ENCODE results near the gene KANTR. TPM values are rescaled to one million over a fixed set of nuclear protein-coding genes. Genes with fewer than 3 reads are reported as not detected.
A peak's percentile ranks its signal among the peaks of the same experiment; 100 is the strongest.

KANTR gene
- total RNA-seq, 1 experiment from 2014 or later, result 3.4 TPM

GRCh38 chrX:53081925-53082772 lies 11.8 kb upstream of the KANTR start, which contains the start of gene TSPYL2:
TSPYL2 (plus strand) TSS chrX:53082367; CDS start chrX:53082499, 132 bp downstream.
- POLR2A ChIA-PET, result interaction anchor here (0.6 to 3.0 kb wide), 9 partner anchors 10 to 108 kb away, joined by 3 to 40 read pairs (median 4); partner anchors contain the start of gene KANTR
- peaks cover 25% of the 10 kb centered on the region for H3K4me1 Mint-ChIP-seq (ENCODE audit: insufficient read depth, unreplicated experiment)
- TSS peak; percentile 74 for BruUV-seq (replicated peaks)
- TF ChIP-seq CTCF (IDR thresholded peaks at IDR 0.05; ENCODE audit: unreplicated experiment), result no peak
- CTCF ChIA-PET, result interaction anchor here (0.9 to 1.9 kb wide), 3 partner anchors 9 to 10 kb away, joined by 4 to 12 read pairs (median 10); no protein-coding TSS in a partner anchor
- intact Hi-C loops (cut with micrococcal nuclease), result no loop called here
- H3K9me3 Mint-ChIP-seq (ENCODE audit: unreplicated experiment), result no peaks in the 10 kb centered on the region
- H3K27ac Mint-ChIP-seq (ENCODE audit: low read depth, unreplicated experiment), result peak within 1 kb of the TSS; percentile 83
- peaks cover 85% of the 10 kb centered on the region for H3K27me3 Mint-ChIP-seq (ENCODE audit: insufficient read depth, unreplicated experiment)
- DNase-seq (ENCODE audit: unreplicated experiment), result peak; percentile 91
- H3K36me3 Mint-ChIP-seq (ENCODE audit: insufficient read depth, unreplicated experiment), result peaks cover 49% of the 10 kb centered on the region
- peak within 1 kb of the TSS; percentile 96 for H3K4me3 Mint-ChIP-seq (ENCODE audit: unreplicated experiment)

GRCh38 chrX:53082773-53083616 lies 10.9 kb upstream of the KANTR start:
- Mint-ChIP-seq H3K4me1 (ENCODE audit: insufficient read depth, unreplicated experiment) (peaks cover 34% of the 10 kb centered on the region), H3K36me3 (ENCODE audit: insufficient read depth, unreplicated experiment) (peaks cover 57% of the 10 kb centered on the region), H3K4me3 (ENCODE audit: unreplicated experiment) (peak overlapping the region; percentile 96), H3K27ac (ENCODE audit: low read depth, unreplicated experiment) (peak overlapping the region; percentile 83), H3K9me3 (ENCODE audit: unreplicated experiment) (no peaks in the 10 kb centered on the region), H3K27me3 (ENCODE audit: insufficient read depth, unreplicated experiment) (peaks cover 87% of the 10 kb centered on the region)
- intact Hi-C loops (cut with micrococcal nuclease), result no loop called here
- BruUV-seq (replicated peaks), result no TSS peak
- TF ChIP-seq CTCF (IDR thresholded peaks at IDR 0.05; ENCODE audit: unreplicated experiment), result no peak
- CTCF ChIA-PET, result interaction anchor here (0.6 to 1.3 kb wide), 2 partner anchors 9 to 10 kb away, joined by 3 to 10 read pairs; no protein-coding TSS in a partner anchor
- POLR2A ChIA-PET, result interaction anchor here (0.7 to 3.0 kb wide), 6 partner anchors 11 to 1385 kb away, joined by 3 to 40 read pairs (median 4); partner anchors contain the start of gene KANTR
- no peak for DNase-seq (ENCODE audit: unreplicated experiment)

- CTCF ChIA-PET, result interaction anchor here (1.0 kb wide), 1 partner anchor 15 kb away, joined by 3 read pairs; no protein-coding TSS in a partner anchor
- H3K27me3 Mint-ChIP-seq (ENCODE audit: insufficient read depth, unreplicated experiment), result peaks cover 84% of the 10 kb centered on the region
- TF ChIP-seq CTCF (IDR thresholded peaks at IDR 0.05; ENCODE audit: unreplicated experiment), result no peak
- POLR2A ChIA-PET, result no interaction called here
- H3K9me3 Mint-ChIP-seq (ENCODE audit: unreplicated experiment), result no peaks in the 10 kb centered on the region
- peaks cover 57% of the 10 kb centered on the region for H3K36me3 Mint-ChIP-seq (ENCODE audit: insufficient read depth, unreplicated experiment)
- DNase-seq (ENCODE audit: unreplicated experiment), result no peak
- no TSS peak for BruUV-seq (replicated peaks)
- no peak overlapping the region for H3K27ac Mint-ChIP-seq (ENCODE audit: low read depth, unreplicated experiment)
- H3K4me3 Mint-ChIP-seq (ENCODE audit: unreplicated experiment), result peak overlapping the region; percentile 96
- intact Hi-C loops (cut with micrococcal nuclease), result no loop called here
- H3K4me1 Mint-ChIP-seq (ENCODE audit: insufficient read depth, unreplicated experiment), result peaks cover 45% of the 10 kb centered on the region
These were observed 9.8 kb upstream of the KANTR start for GRCh38 chrX:53084043-53084570.

Data from MCF 10A (cell line).